H1 (cell line): Measurements from ENCODE around the gene PSMB9. TPM values are rescaled to one million over a fixed set of nuclear protein-coding genes. Genes with fewer than 3 reads are reported as not detected.

Source experiments
- CBX8 ChIP-seq: fragments of 300-800, 300-1000 bp; sonication (generic); IDR thresholded peaks from 2 replicates; pipeline ENCODE4 v1.7.1; 2016; ENCODE audit warnings: low read depth, low read length, borderline replicate concordance
- CHD7 ChIP-seq: fragments of 300-600 bp; sonication (generic); IDR thresholded peaks from 2 replicates; pipeline ENCODE4 v1.7.1; 2012; ENCODE audit warnings: low read length, moderate library complexity, mild to moderate bottlenecking, inconsistent platforms; ENCODE audit not compliant: insufficient replicate concordance
- EP300 ChIP-seq, 2 experiments: IDR thresholded peaks; 1 replicate in 1 of 2; 2 replicates in 1 of 2; pipeline ENCODE4 v1.6.1; 2011 to 2012; ENCODE audit warnings: low read depth in 2 of 2, low read length in 2 of 2, mild to moderate bottlenecking in 2 of 2, borderline replicate concordance in 1 of 2, inconsistent platforms in 1 of 2, moderate library complexity in 1 of 2
- FOSL1 ChIP-seq: IDR thresholded peaks from 2 replicates; pipeline ENCODE4 v1.6.1; 2011; ENCODE audit warnings: mild to moderate bottlenecking, low read depth, low read length, moderate library complexity; ENCODE audit not compliant: insufficient read depth
- GABPA ChIP-seq: IDR thresholded peaks from 2 replicates; pipeline ENCODE4 v1.6.1; 2011; ENCODE audit warnings: mild to moderate bottlenecking, low read length, moderate library complexity, borderline replicate concordance; ENCODE audit not compliant: insufficient read depth
- HDAC2 ChIP-seq, 2 experiments: fragments of 300-600 bp in 1 of 2; sonication (generic) in 1 of 2; IDR thresholded peaks; 2 replicates each; pipeline ENCODE4 v1.6.1; 2011 to 2012; ENCODE audit warnings: low read depth in 2 of 2, low read length in 2 of 2, mild to moderate bottlenecking in 2 of 2, moderate library complexity in 2 of 2, borderline replicate concordance in 1 of 2, inconsistent platforms in 1 of 2
- SAP30 ChIP-seq: fragments of 300-600 bp; sonication (generic); IDR thresholded peaks from 2 replicates; pipeline ENCODE4 v1.7.1; 2012; ENCODE audit warnings: low read length, moderate library complexity, mild to moderate bottlenecking, inconsistent platforms; ENCODE audit not compliant: insufficient read depth, insufficient replicate concordance
- polyA plus RNA-seq, 7 experiments: library from polyadenylated mRNA; depleted of rRNA in 3 of 7; stranded (reverse) in 5 of 7; unstranded in 2 of 7; fragments of >200 nt in 5 of 7; fragments of 200-250 nt in 2 of 7; gene quantifications; 1 replicate in 5 of 7; 2 replicates in 1 of 7; 4 replicates in 1 of 7; pipeline versions ENCODE4 v1.2.1 to v1.2.3, GENCODE V29; 2011 to 2013; ENCODE audit warnings: missing spikeins in 2 of 7, mixed read lengths in 2 of 7
- total RNA-seq: library from RNA; stranded (reverse); fragmentation: NEBNext Ultra II Directional; extraction: Animal tissue kit (Norgen Biotek cat#: 25700); gene quantifications from 2 replicates; pipeline ENCODE4 v1.2.1, GENCODE V29; 2021

Gene PSMB9
- total and polyA plus RNA-seq, 2 of the 8 experiments (the other 6 are each of a cell fraction or from before 2014, with no cell fraction given): 4.5 to 22.8 TPM

- TF ChIP-seq CHD7 (no peak), FOSL1 (no peak), GABPA (no peak), EP300 (IDR thresholded peaks at IDR 0.05; ENCODE audit: borderline replicate concordance in 1 of 2, low read depth in 2 of 2, low read length in 2 of 2) (no peak), CBX8 (no peak), SAP30 (no peak), HDAC2 (IDR thresholded peaks at IDR 0.05; ENCODE audit: borderline replicate concordance in 1 of 2, low read depth in 2 of 2, low read length in 2 of 2) (0 out of 4 replicates have a peak, but pooled peaks of 1 of the 2 experiments have one; percentile 54)
Observed at GRCh38 chr6:32843979-32844838, 9.8 kb upstream of the PSMB9 start, which contains the start of gene PSMB8 (continued).
